HG03060 (cell line): Measurements from ENCODE around the gene ZFHX3.

Source experiments
- ATAC-seq: cut with Tn5 transposase; IDR thresholded peaks from one replicate; pipeline ENCODE4 v1.9.1; 2021; ENCODE audit warnings: low read depth, moderate number of reproducible peaks; ENCODE audit not compliant: unreplicated experiment

Gene ZFHX3

GRCh38 chr16:72983241-72983640 is 64.7 kb downstream of the ZFHX3 start:
- ATAC-seq: no peak

GRCh38 chr16:72979974-72980373 is 68.0 kb downstream of the ZFHX3 start:
- ATAC-seq: no peak

- no peak for ATAC-seq
These were observed 69.7 kb downstream of the ZFHX3 start for GRCh38 chr16:72978212-72978611.

- ATAC-seq: no peak
These were observed 70.8 kb downstream of the ZFHX3 start for GRCh38 chr16:72977127-72977526.

GRCh38 chr16:72976438-72977064 is 71.4 kb downstream of the ZFHX3 start:
- no peak for ATAC-seq

GRCh38 chr16:72975809-72976437 is 72.0 kb downstream of the ZFHX3 start:
- no peak for ATAC-seq

- no peak for ATAC-seq
These were observed 73.7 kb downstream of the ZFHX3 start for GRCh38 chr16:72974142-72974769.

- ATAC-seq: no peak
These were observed 74.9 kb downstream of the ZFHX3 start for GRCh38 chr16:72972878-72973571.

GRCh38 chr16:72971370-72971769 is 76.6 kb downstream of the ZFHX3 start:
- no peak for ATAC-seq

GRCh38 chr16:72970656-72971055 is 77.3 kb downstream of the ZFHX3 start:
- ATAC-seq: no peak

- no peak for ATAC-seq
These were observed 78.1 kb downstream of the ZFHX3 start for GRCh38 chr16:72969812-72970211.

- ATAC-seq: no peak
These were observed 78.8 kb downstream of the ZFHX3 start for GRCh38 chr16:72969146-72969545.

GRCh38 chr16:72967941-72968340 is 80.0 kb downstream of the ZFHX3 start:
- ATAC-seq: no peak

GRCh38 chr16:72963533-72964315 is 84.2 kb downstream of the ZFHX3 start:
- ATAC-seq: no peak

- ATAC-seq: no peak
These were observed 85.6 kb downstream of the ZFHX3 start for GRCh38 chr16:72962347-72962746.

GRCh38 chr16:72961863-72962262 is 86.1 kb downstream of the ZFHX3 start:
- ATAC-seq: no peak

- ATAC-seq: no peak
These were observed 86.7 kb downstream of the ZFHX3 start for GRCh38 chr16:72961115-72961832.

- ATAC-seq: no peak
These were observed 87.8 kb downstream of the ZFHX3 start for GRCh38 chr16:72960101-72960500.

GRCh38 chr16:72959301-72959996 is 88.5 kb downstream of the ZFHX3 start:
- no peak for ATAC-seq
